Natural killer cell (primary cell): ENCODE results near the gene OPRL1. TPM values are rescaled to one million over a fixed set of nuclear protein-coding genes. Genes with fewer than 3 reads are reported as not detected.

Experiments used
- ATAC-seq, 3 donors: fragments of 150-1000 bp in 2 of 3; fragments of 200-7000 bp in 1 of 3; cut with Tn5 transposase; 1 replicate in 1 of 3; 2 replicates in 2 of 3; pipeline ENCODE4 v1.10.0; 2021; ENCODE audit warnings: mild to moderate bottlenecking in 2 of 3, moderate library complexity in 2 of 3
- DNase-seq, 2 donors: peaks; one replicate each; pipeline versions ENCODE4 v3.0.0 to v3.0.0-alpha.2; 2013 to 2021; ENCODE audit warnings: mixed read lengths in 1 of 2
- H3K27ac ChIP-seq: one replicate; pipeline ENCODE4 v1.5.1; 2013; ENCODE audit warnings: mild to moderate bottlenecking, low read length
- H3K27me3 ChIP-seq: one replicate; pipeline ENCODE4 v1.6.1; 2013; ENCODE audit warnings: low read length; ENCODE audit not compliant: control insufficient read depth, insufficient read depth
- H3K36me3 ChIP-seq: one replicate; pipeline ENCODE4 v1.6.1; 2013; ENCODE audit warnings: low read length; ENCODE audit not compliant: control insufficient read depth, insufficient read depth
- H3K4me1 ChIP-seq: one replicate; pipeline ENCODE4 v1.6.1; 2013; ENCODE audit warnings: low read length; ENCODE audit not compliant: control insufficient read depth, insufficient read depth
- H3K4me3 ChIP-seq: one replicate; pipeline ENCODE4 v1.5.1; 2013; ENCODE audit warnings: low read length
- H3K9me3 ChIP-seq: one replicate; pipeline ENCODE4 v1.6.1; 2013; ENCODE audit warnings: low read length; ENCODE audit not compliant: control insufficient read depth, insufficient read depth
- H3K27ac Mint-ChIP-seq, 2 donors: one replicate each; pipeline ENCODE4 v1.8.0; 2022; ENCODE audit warnings: mild to moderate bottlenecking in 2 of 2, mixed read lengths in 2 of 2, moderate library complexity in 1 of 2
- H3K27me3 Mint-ChIP-seq, 2 donors: one replicate each; pipeline ENCODE4 v1.8.0; 2022; ENCODE audit warnings: low read depth in 2 of 2, mixed read lengths in 2 of 2
- H3K36me3 Mint-ChIP-seq: one replicate; pipeline ENCODE4 v1.8.0; 2022; ENCODE audit warnings: mixed read lengths
- H3K4me1 Mint-ChIP-seq, 2 donors: one replicate each; pipeline ENCODE4 v1.8.0; 2022; ENCODE audit warnings: mixed read lengths in 2 of 2
- H3K4me3 Mint-ChIP-seq: one replicate; pipeline ENCODE4 v1.8.0; 2022; ENCODE audit warnings: mild to moderate bottlenecking, moderate library complexity, mixed read lengths
- H3K9me3 Mint-ChIP-seq, 2 donors: one replicate each; pipeline ENCODE4 v1.8.0; 2022; ENCODE audit warnings: mixed read lengths in 2 of 2
- CTCF ChIP-seq: fragments of 200-600 bp; IDR thresholded peaks from one replicate; pipeline ENCODE4 v1.8.0; 2022; ENCODE audit warnings: antibody characterized with exemption
- WGBS: methylation state at CpG from one replicate; pipeline ENCODE4 v1.1.7; 2013; ENCODE audit warnings: missing lambda C conversion rate; ENCODE audit not compliant: insufficient coverage; 5-methylcytosine and 5-hydroxymethylcytosine counted together
- intact Hi-C: fragments of 100-400 bp; cut with micrococcal nuclease; formaldehyde crosslinking; loops from one replicate; pipeline ENCODE4 v1.14.2; 2022
- total RNA-seq, 4 donors: library from RNA; stranded (reverse); fragments of 120-200 nt in 1 of 4; gene quantifications; one replicate each; pipeline versions ENCODE4 v1.2.3 to v1.2.4, GENCODE V29; 2013 to 2022

The OPRL1 gene
- total RNA-seq, 3 donors from 2014 or later (not counting 1 experiment from before 2014, with no cell fraction given), result 1.2 to 2.2 (median 1.4) TPM

GRCh38 chr20:64090165-64090564 is 10.3 kb downstream of the OPRL1 start:
- H3K27ac ChIP-seq, result no peak overlapping the region
- H3K9me3 ChIP-seq, result peaks cover 4% of the 10 kb centered on the region
- peaks cover 4% of the 10 kb centered on the region for H3K27me3 ChIP-seq
- Mint-ChIP-seq H3K27ac (no peak overlapping the region), H3K4me1 (no peaks in the 10 kb centered on the region), H3K36me3 (no peaks in the 10 kb centered on the region), H3K4me3 (no peak overlapping the region), H3K9me3 (no peaks in the 10 kb centered on the region), H3K27me3 (peaks cover 9 to 16% of the 10 kb centered on the region in 2 donors)
- no peaks in the 10 kb centered on the region for H3K4me1 ChIP-seq
- ATAC-seq (no peak), DNase-seq (no peak)
- intact Hi-C loops, result no loop called here
- H3K36me3 ChIP-seq, result no peaks in the 10 kb centered on the region
- 86% methylated on average over 10 of the region's 10 CpGs for WGBS
- no peak for TF ChIP-seq CTCF
- H3K4me3 ChIP-seq, result no peak overlapping the region

GRCh38 chr20:64091340-64091739 is 11.5 kb downstream of the OPRL1 start:
- DNase-seq, result no peak
- intact Hi-C loops, result no loop called here
- no peak for ATAC-seq
- WGBS, result 89% methylated on average over 19 of the region's 19 CpGs
- Histone ChIP-seq H3K4me3 (no peak overlapping the region), H3K9me3 (peaks cover 4% of the 10 kb centered on the region), H3K4me1 (no peaks in the 10 kb centered on the region), H3K27ac (no peak overlapping the region), H3K36me3 (no peaks in the 10 kb centered on the region), H3K27me3 (no peaks in the 10 kb centered on the region)
- peaks cover 4% of the 10 kb centered on the region in 2 donors for H3K27me3 Mint-ChIP-seq
- peaks cover 0 to 1% of the 10 kb centered on the region in 2 donors for H3K4me1 Mint-ChIP-seq
- no peak overlapping the region for H3K4me3 Mint-ChIP-seq
- H3K27ac Mint-ChIP-seq, result no peak overlapping the region
- no peaks in the 10 kb centered on the region for H3K9me3 Mint-ChIP-seq
- TF ChIP-seq CTCF, result no peak
- no peaks in the 10 kb centered on the region for H3K36me3 Mint-ChIP-seq

GRCh38 chr20:64091770-64092169 is 11.9 kb downstream of the OPRL1 start:
- Histone ChIP-seq H3K9me3 (peaks cover 4% of the 10 kb centered on the region), H3K4me1 (no peaks in the 10 kb centered on the region), H3K4me3 (no peak overlapping the region), H3K27me3 (no peaks in the 10 kb centered on the region), H3K36me3 (no peaks in the 10 kb centered on the region), H3K27ac (no peak overlapping the region)
- intact Hi-C loops, result no loop called here
- H3K4me1 Mint-ChIP-seq, result peaks cover 0 to 5% of the 10 kb centered on the region in 2 donors
- no peak for DNase-seq
- WGBS, result 64% methylated on average over 16 of the region's 16 CpGs
- no peak overlapping the region for H3K27ac Mint-ChIP-seq
- no peak for TF ChIP-seq CTCF
- no peak for ATAC-seq
- H3K4me3 Mint-ChIP-seq, result no peak overlapping the region
- H3K36me3 Mint-ChIP-seq, result no peaks in the 10 kb centered on the region
- peaks cover 1 to 3% of the 10 kb centered on the region in 2 donors for H3K9me3 Mint-ChIP-seq
- peaks cover 0 to 4% of the 10 kb centered on the region in 2 donors for H3K27me3 Mint-ChIP-seq
